CD4-positive, CD25-positive, alpha-beta regulatory T cell (primary cell): ENCODE measurements around the gene TMEM131L. TPM values are rescaled to one million over a fixed set of nuclear protein-coding genes. Genes with fewer than 3 reads are reported as not detected.
A peak's percentile ranks its signal among the peaks of the same experiment; 100 is the strongest.

ENCODE experiments used
- ATAC-seq, 2 donors: fragments of 150-1000 bp; cut with Tn5 transposase; one replicate each; pipeline ENCODE4 v1.10.0; 2021; ENCODE audit warnings: low read depth in 2 of 2, moderate number of reproducible peaks in 2 of 2, moderate library complexity in 1 of 2
- DNase-seq, 3 donors: peaks; one replicate each; pipeline versions ENCODE4 v3.0.0 to v3.0.0-alpha.2; 2012 to 2022; ENCODE audit warnings: mixed read lengths in 1 of 3
- H3K27ac ChIP-seq: one replicate; pipeline ENCODE4 v1.7.0; 2013; ENCODE audit warnings: mild to moderate bottlenecking, low read length; ENCODE audit not compliant: insufficient read depth, poor library complexity, severe bottlenecking
- H3K27me3 ChIP-seq: one replicate; pipeline ENCODE4 v1.7.0; 2013; ENCODE audit warnings: low read length; ENCODE audit not compliant: control insufficient read depth, insufficient read depth
- H3K36me3 ChIP-seq: one replicate; pipeline ENCODE4 v1.7.0; 2013; ENCODE audit warnings: mild to moderate bottlenecking, low read length, moderate library complexity; ENCODE audit not compliant: control insufficient read depth, insufficient read depth
- H3K4me1 ChIP-seq: 2 replicates; pipeline ENCODE4 v1.7.0; 2013; ENCODE audit warnings: mild to moderate bottlenecking, low read length; ENCODE audit not compliant: insufficient read depth, control insufficient read depth, poor library complexity, severe bottlenecking
- H3K4me3 ChIP-seq: one replicate; pipeline ENCODE4 v1.7.0; 2013; ENCODE audit warnings: low read depth, mild to moderate bottlenecking, low read length, moderate library complexity
- H3K9me3 ChIP-seq, 2 experiments: 1 replicate in 1 of 2; 2 replicates in 1 of 2; pipeline ENCODE4 v1.7.0; 2013; ENCODE audit warnings: low read length in 2 of 2, mild to moderate bottlenecking in 1 of 2, moderate library complexity in 1 of 2; ENCODE audit not compliant: control insufficient read depth in 2 of 2
- H3K27ac Mint-ChIP-seq, 3 donors: one replicate each; pipeline ENCODE4 v1.8.0; 2020 to 2022; ENCODE audit warnings: mild to moderate bottlenecking in 3 of 3, mixed read lengths in 3 of 3, moderate library complexity in 2 of 3
- H3K27me3 Mint-ChIP-seq: one replicate; pipeline ENCODE4 v1.8.0; 2022; ENCODE audit warnings: mild to moderate bottlenecking, mixed read lengths
- H3K36me3 Mint-ChIP-seq: one replicate; pipeline ENCODE4 v1.8.0; 2020; ENCODE audit warnings: mixed read lengths
- H3K4me1 Mint-ChIP-seq, 4 donors: one replicate each; pipeline ENCODE4 v1.8.0; 2020 to 2022; ENCODE audit warnings: mixed read lengths in 4 of 4, mild to moderate bottlenecking in 1 of 4
- H3K4me3 Mint-ChIP-seq, 4 donors: one replicate each; pipeline ENCODE4 v1.8.0; 2020 to 2022; ENCODE audit warnings: mild to moderate bottlenecking in 4 of 4, mixed read lengths in 4 of 4, moderate library complexity in 3 of 4
- H3K9me3 Mint-ChIP-seq, 7 donors: one replicate each; pipeline ENCODE4 v1.8.0; 2020 to 2022; ENCODE audit warnings: mixed read lengths in 7 of 7, mild to moderate bottlenecking in 3 of 7, moderate library complexity in 2 of 7
- polyA plus RNA-seq, 4 donors: library from polyadenylated mRNA; unstranded; fragments of 300-500 nt; fragmentation: Illumina TruSeq; gene quantifications; one replicate each; pipeline ENCODE4 v1.2.3, GENCODE V29; 2021
- total RNA-seq: library from RNA; stranded (reverse); gene quantifications from one replicate; pipeline ENCODE4 v1.2.3, GENCODE V29; 2022

TMEM131L gene
- total and polyA plus RNA-seq, 5 donors from 2014 or later, result 35.5 to 86.4 (median 44.1) TPM

DNA sequence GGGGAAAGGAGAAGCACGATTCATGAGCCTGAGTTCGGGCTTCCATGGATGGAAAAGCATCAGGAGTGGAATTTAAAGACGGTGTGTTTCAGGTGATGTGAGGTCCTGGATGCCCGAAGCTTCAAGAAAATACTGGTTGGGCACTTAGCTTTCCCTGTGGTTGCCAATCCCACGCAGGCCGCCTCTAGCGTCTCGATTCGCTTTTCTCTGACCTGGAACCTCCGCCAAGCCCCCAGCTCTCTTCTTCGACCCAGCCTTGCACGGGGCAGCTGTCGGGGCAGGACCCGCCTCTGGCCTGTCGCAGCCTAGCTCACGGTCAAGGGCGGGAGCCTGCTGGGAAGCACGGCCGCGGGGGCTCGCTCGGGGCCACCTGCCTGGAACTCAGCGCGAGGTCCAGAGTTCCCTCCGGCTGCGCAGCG lies 217.6 kb downstream of the TMEM131L start:
- Mint-ChIP-seq H3K27ac (peak overlapping the region in 1 of 3 donors; percentile 74), H3K36me3 (peaks cover 3% of the 10 kb centered on the region), H3K27me3 (peaks cover 48% of the 10 kb centered on the region), H3K9me3 (peaks cover 0 to 12% (median 5%) of the 10 kb centered on the region in 7 donors), H3K4me3 (peak overlapping the region; percentile 74 to 89 (median 81)), H3K4me1 (peaks cover 5 to 17% (median 12%) of the 10 kb centered on the region in 4 donors)
- no peak overlapping the region for H3K4me3 ChIP-seq
- ATAC-seq, result no peak
- peaks cover 13% of the 10 kb centered on the region for H3K27me3 ChIP-seq
- H3K27ac ChIP-seq, result no peak overlapping the region
- DNase-seq, result no peak
- H3K36me3 ChIP-seq, result no peaks in the 10 kb centered on the region
- peaks cover 12% of the 10 kb centered on the region for H3K4me1 ChIP-seq
- H3K9me3 ChIP-seq, result peaks cover 10 to 12% of the 10 kb centered on the region in 2 experiments

DNA sequence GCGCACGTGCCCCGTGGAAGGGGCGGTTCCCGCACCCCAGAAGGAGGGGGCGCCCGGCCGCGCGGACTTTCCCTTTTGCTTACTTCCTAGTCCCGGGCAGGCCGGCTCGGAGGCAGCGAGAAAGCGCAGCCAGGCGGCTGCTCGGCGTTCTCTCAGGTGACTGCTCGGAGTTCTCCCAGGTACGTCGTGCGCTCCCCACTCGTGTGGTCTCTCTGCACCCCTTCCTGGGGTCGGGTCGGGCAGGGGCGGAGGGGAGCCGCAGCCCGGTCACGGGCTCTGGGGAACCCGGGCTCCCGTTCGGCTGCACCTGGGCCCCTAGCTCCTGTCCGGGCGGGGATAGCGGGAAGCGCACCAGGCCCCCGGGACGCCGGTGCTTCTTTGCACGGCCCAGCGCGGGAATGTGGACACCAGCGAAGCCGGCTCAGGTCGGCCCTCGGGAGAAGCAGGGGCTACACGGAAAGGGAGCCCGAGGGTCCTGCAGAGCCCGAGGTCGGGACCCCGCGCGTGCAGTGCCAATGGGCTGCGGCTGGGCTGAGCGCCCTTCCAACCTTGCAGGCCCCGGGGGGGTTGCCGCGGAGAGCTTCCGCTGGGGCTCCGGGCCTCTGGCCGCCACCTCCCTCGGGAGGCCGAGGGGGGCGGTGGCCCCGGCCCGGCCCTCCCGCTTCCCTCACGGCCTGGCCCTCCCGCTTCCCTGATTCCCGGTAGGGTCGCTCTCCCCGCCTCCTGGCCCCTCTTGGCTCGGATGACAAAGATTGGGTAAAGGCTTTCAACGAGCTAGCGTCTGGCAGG lies 218.2 kb downstream of the TMEM131L start, which contains the start of gene TLR2:
TSS of gene TLR2 (plus strand) at position 99 of the 789 bp plus-strand sequence. CDS start 18,628 bp downstream, outside the sequence.
- H3K27ac ChIP-seq, result no peak within 1 kb of the TSS
- ATAC-seq, result peak; percentile 70 to 80
- peaks cover 0 to 18% (median 5%) of the 10 kb centered on the region in 7 donors for H3K9me3 Mint-ChIP-seq

DNA sequence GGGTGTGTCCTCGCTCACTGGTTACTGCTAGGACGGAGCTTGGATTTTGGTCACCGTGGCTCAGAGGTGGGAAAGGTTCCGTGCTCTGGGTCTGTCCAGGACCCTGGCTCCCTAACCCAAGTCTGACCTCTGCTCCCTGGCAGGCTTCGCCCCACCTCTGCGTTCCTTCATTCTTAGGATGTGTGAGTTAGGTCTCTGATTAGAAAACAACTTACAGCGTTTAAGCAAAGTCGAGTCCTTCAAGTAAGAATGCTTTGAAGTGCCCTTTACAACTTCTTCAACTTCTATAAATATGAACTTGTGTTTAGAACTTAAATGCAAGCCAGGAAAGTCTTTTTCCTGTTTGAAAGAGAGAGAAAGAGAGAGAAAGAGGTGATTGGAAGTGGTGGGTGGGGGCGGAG lies 218.8 kb downstream of the TMEM131L start:
- H3K4me3 Mint-ChIP-seq, result peak overlapping the region; percentile 78 to 87 (median 83)
- Histone ChIP-seq H3K4me1 (peaks cover 12% of the 10 kb centered on the region), H3K27ac (no peak overlapping the region), H3K4me3 (peak overlapping the region; percentile 52), H3K36me3 (no peaks in the 10 kb centered on the region), H3K9me3 (peaks cover 13 to 15% of the 10 kb centered on the region in 2 experiments), H3K27me3 (peaks cover 13% of the 10 kb centered on the region)
- peaks cover 0 to 23% (median 8%) of the 10 kb centered on the region in 7 donors for H3K9me3 Mint-ChIP-seq
- H3K36me3 Mint-ChIP-seq, result peaks cover 14% of the 10 kb centered on the region
- no peak for DNase-seq
- peaks cover 43% of the 10 kb centered on the region for H3K27me3 Mint-ChIP-seq
- H3K4me1 Mint-ChIP-seq, result peaks cover 5 to 17% (median 12%) of the 10 kb centered on the region in 4 donors
- ATAC-seq, result peak in 1 of 2 donors; percentile 28
- H3K27ac Mint-ChIP-seq, result peak overlapping the region in 2 of 3 donors; percentile 16 to 70

More for the DNA sequence above, 218.2 kb downstream of the TMEM131L start, which contains the start of gene TLR2:
- H3K27me3 Mint-ChIP-seq, result peaks cover 43% of the 10 kb centered on the region
- H3K4me3 Mint-ChIP-seq, result peak within 1 kb of the TSS; percentile 81 to 89 (median 86)
- H3K36me3 Mint-ChIP-seq, result peaks cover 8% of the 10 kb centered on the region
- Histone ChIP-seq H3K9me3 (peaks cover 13 to 15% of the 10 kb centered on the region in 2 experiments), H3K36me3 (no peaks in the 10 kb centered on the region), H3K4me1 (peaks cover 12% of the 10 kb centered on the region), H3K4me3 (peak within 1 kb of the TSS; percentile 52), H3K27me3 (peaks cover 13% of the 10 kb centered on the region)
- H3K4me1 Mint-ChIP-seq, result peaks cover 5 to 17% (median 12%) of the 10 kb centered on the region in 4 donors
- H3K27ac Mint-ChIP-seq, result peak within 1 kb of the TSS; percentile 16 to 74 (median 70)
- DNase-seq, result peak; percentile 38 to 58 (median 41)

Other genes with a start within 250 kb of the TMEM131L start
- gene MND1, start 121.7 kb upstream of the TMEM131L start, total RNA-seq, result 0.67 TPM
- 1 to 10 TPM in 1 of 4 donors, under 1 TPM in 2, not detected in 1; 0.38 to 1.1 (median 0.91) TPM for gene MND1, start 121.7 kb upstream of the TMEM131L start, polyA plus RNA-seq
- 1.4 TPM for gene TLR2, start 217.9 kb downstream of the TMEM131L start, total RNA-seq
- gene TLR2, start 217.9 kb downstream of the TMEM131L start, polyA plus RNA-seq, result under 1 TPM in 3 of 4 donors, not detected in 1; 0.55 to 0.74 (median 0.64) TPM